DND-41 (cell line): ENCODE results near the gene SUCLG2.

Experiments used
- EZH2 ChIP-seq: IDR thresholded peaks from 3 replicates; pipeline ENCODE4 v1.6.1; 2012; ENCODE audit warnings: borderline replicate concordance, low read depth, mild to moderate bottlenecking, moderate library complexity, low read length, inconsistent platforms; ENCODE audit not compliant: severe bottlenecking
- TF ChIP-seq, protein P1 (sequence below): IDR thresholded peaks from 2 replicates; pipeline ENCODE4 v1.5.1; 2012; ENCODE audit warnings: borderline replicate concordance, low read length, moderate library complexity, mild to moderate bottlenecking; ENCODE audit not compliant: poor library complexity, severe bottlenecking; ENCODE audit errors: extremely low read depth

DNA sequence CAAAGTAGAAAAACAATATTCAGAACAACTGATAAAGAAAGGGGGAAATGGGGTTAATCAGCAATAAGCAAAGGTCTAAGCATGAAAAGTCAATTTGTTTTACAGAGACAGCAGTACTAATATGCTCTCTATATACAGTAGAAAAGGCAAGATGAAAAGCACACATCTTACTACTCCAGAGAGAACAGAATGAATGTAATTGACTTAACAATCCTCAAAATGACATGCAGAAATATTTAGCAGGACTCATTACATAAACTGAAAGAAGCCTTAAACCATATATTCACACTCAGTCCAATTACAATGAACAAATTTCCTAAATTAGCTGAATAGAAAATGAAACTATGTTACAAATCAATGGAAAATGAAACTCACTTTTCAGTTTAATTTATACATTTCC, 319.8 kb downstream of the SUCLG2 start:
- TF ChIP-seq, protein P1, sequence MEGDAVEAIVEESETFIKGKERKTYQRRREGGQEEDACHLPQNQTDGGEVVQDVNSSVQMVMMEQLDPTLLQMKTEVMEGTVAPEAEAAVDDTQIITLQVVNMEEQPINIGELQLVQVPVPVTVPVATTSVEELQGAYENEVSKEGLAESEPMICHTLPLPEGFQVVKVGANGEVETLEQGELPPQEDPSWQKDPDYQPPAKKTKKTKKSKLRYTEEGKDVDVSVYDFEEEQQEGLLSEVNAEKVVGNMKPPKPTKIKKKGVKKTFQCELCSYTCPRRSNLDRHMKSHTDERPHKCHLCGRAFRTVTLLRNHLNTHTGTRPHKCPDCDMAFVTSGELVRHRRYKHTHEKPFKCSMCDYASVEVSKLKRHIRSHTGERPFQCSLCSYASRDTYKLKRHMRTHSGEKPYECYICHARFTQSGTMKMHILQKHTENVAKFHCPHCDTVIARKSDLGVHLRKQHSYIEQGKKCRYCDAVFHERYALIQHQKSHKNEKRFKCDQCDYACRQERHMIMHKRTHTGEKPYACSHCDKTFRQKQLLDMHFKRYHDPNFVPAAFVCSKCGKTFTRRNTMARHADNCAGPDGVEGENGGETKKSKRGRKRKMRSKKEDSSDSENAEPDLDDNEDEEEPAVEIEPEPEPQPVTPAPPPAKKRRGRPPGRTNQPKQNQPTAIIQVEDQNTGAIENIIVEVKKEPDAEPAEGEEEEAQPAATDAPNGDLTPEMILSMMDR, result no peak
- no peak for TF ChIP-seq EZH2
